Liver (tissue), 9 donors: ENCODE results near the gene PM20D1. TPM values are rescaled to one million over a fixed set of nuclear protein-coding genes. Genes with fewer than 3 reads are reported as not detected.

Source experiments
- DNase-seq: peaks from one replicate; pipeline ENCODE4 v3.0.0-alpha.2; 2017; ENCODE audit warnings: low spot score
- H3K27ac ChIP-seq, 2 donors: one replicate each; pipeline ENCODE4 v1.7.0; 2013; ENCODE audit warnings: inconsistent platforms in 2 of 2, low read length in 2 of 2, control low read depth in 1 of 2, low read depth in 1 of 2, mild to moderate bottlenecking in 1 of 2
- H3K27me3 ChIP-seq, 4 donors: one replicate each; pipeline versions ENCODE4 v1.6.1 to v1.7.0; 2013; ENCODE audit warnings: low read length in 3 of 4, inconsistent platforms in 1 of 4, mild to moderate bottlenecking in 1 of 4, moderate library complexity in 1 of 4; ENCODE audit not compliant: control insufficient read depth in 4 of 4, insufficient read depth in 4 of 4
- H3K36me3 ChIP-seq, 4 donors: one replicate each; pipeline versions ENCODE4 v1.6.1 to v1.7.0; 2013; ENCODE audit warnings: low read length in 3 of 4, mild to moderate bottlenecking in 3 of 4, low read depth in 1 of 4, moderate library complexity in 1 of 4; ENCODE audit not compliant: control insufficient read depth in 4 of 4, insufficient read depth in 3 of 4
- H3K4me1 ChIP-seq, 4 donors: one replicate each; pipeline versions ENCODE4 v1.6.1 to v1.7.0; 2013; ENCODE audit warnings: low read length in 3 of 4, mild to moderate bottlenecking in 3 of 4, moderate library complexity in 1 of 4; ENCODE audit not compliant: control insufficient read depth in 4 of 4, insufficient read depth in 4 of 4
- H3K4me3 ChIP-seq, 3 donors: one replicate each; pipeline versions ENCODE4 v1.6.1 to v1.7.0; 2013; ENCODE audit warnings: low read length in 3 of 3, control low read depth in 1 of 3, low read depth in 1 of 3, mild to moderate bottlenecking in 1 of 3
- H3K9ac ChIP-seq, 2 donors: one replicate each; pipeline ENCODE4 v1.7.0; 2013; ENCODE audit warnings: low read length in 2 of 2, mild to moderate bottlenecking in 2 of 2, moderate library complexity in 2 of 2, control low read depth in 1 of 2, low read depth in 1 of 2
- H3K9me3 ChIP-seq, 4 donors: one replicate each; pipeline versions ENCODE4 v1.6.1 to v1.7.0; 2013; ENCODE audit warnings: low read length in 3 of 4; ENCODE audit not compliant: control insufficient read depth in 4 of 4
- ATF3 ChIP-seq: IDR thresholded peaks from 2 replicates; pipeline ENCODE4 v1.6.1; 2016; ENCODE audit warnings: antibody characterized with exemption
- CTCF ChIP-seq: fragments of 150-350 bp; IDR thresholded peaks from 2 replicates; pipeline ENCODE4 v1.5.1; 2017; ENCODE audit warnings: improper control_type of control experiment, low read depth, low read length; ENCODE audit not compliant: missing input control
- FOXA1 ChIP-seq: IDR thresholded peaks from 2 replicates; pipeline ENCODE4 v1.6.1; 2016; ENCODE audit warnings: antibody characterized with exemption
- GABPA ChIP-seq, 2 donors: IDR thresholded peaks in 1 of 2; conservative IDR thresholded peaks in 1 of 2; 2 replicates each; pipeline ENCODE4 v1.6.1; 2016; ENCODE audit warnings: antibody characterized with exemption in 2 of 2, mild to moderate bottlenecking in 1 of 2, moderate library complexity in 1 of 2
- HNF4G ChIP-seq: IDR thresholded peaks from 2 replicates; pipeline ENCODE4 v1.6.1; 2016; ENCODE audit warnings: antibody characterized with exemption
- JUND ChIP-seq, 2 donors: IDR thresholded peaks; 2 replicates each; pipeline ENCODE4 v1.6.1; 2016; ENCODE audit warnings: antibody characterized with exemption in 2 of 2
- MAX ChIP-seq: IDR thresholded peaks from 2 replicates; pipeline ENCODE4 v1.6.1; 2016; ENCODE audit warnings: antibody characterized with exemption
- RAD21 ChIP-seq, 2 donors: IDR thresholded peaks; 2 replicates each; pipeline ENCODE4 v1.6.1; 2016; ENCODE audit warnings: antibody characterized with exemption in 2 of 2, mild to moderate bottlenecking in 2 of 2
- REST ChIP-seq: IDR thresholded peaks from 2 replicates; pipeline ENCODE4 v1.6.1; 2016; ENCODE audit warnings: antibody characterized with exemption, mild to moderate bottlenecking
- RXRA ChIP-seq, 2 donors: IDR thresholded peaks; 2 replicates each; pipeline ENCODE4 v1.6.1; 2017 to 2018; ENCODE audit warnings: antibody characterized with exemption in 2 of 2, mild to moderate bottlenecking in 1 of 2
- SP1 ChIP-seq: IDR thresholded peaks from 2 replicates; pipeline ENCODE4 v1.6.1; 2018; ENCODE audit warnings: antibody characterized with exemption, mild to moderate bottlenecking
- TAF1 ChIP-seq: conservative IDR thresholded peaks from 2 replicates; pipeline ENCODE4 v1.6.1; 2016; ENCODE audit warnings: antibody characterized with exemption, mild to moderate bottlenecking
- YY1 ChIP-seq: IDR thresholded peaks from 2 replicates; pipeline ENCODE4 v1.6.1; 2016; ENCODE audit warnings: antibody characterized with exemption, mild to moderate bottlenecking
- WGBS: extraction: QIAGEN DNeasy Blood & Tissue Kit; methylation state at CpG from one replicate; pipeline ENCODE4 v1.1.7; 2013; 5-methylcytosine and 5-hydroxymethylcytosine counted together
- polyA plus RNA-seq, 2 donors: library from polyadenylated mRNA; stranded (reverse) in 1 of 2; unstranded in 1 of 2; fragments of 200-250 nt in 1 of 2; fragments of >200 nt in 1 of 2; fragmentation: Nextera tagmentation in 1 of 2; extraction: Ambion mirVana in 1 of 2; gene quantifications; one replicate each; pipeline versions ENCODE4 v1.2.1 to v1.2.3, GENCODE V29; 2013 to 2015
- total RNA-seq, 2 donors: library from RNA; depleted of rRNA; stranded (reverse); fragments of >200 nt; gene quantifications; one replicate each; pipeline ENCODE4 v1.2.3, GENCODE V29; 2014
- donor health status: healthy.
- donor health status: healthy.
- donor health status: healthy.
- donor health status: healthy.
- donor health status: healthy.

The PM20D1 gene
- total and polyA plus RNA-seq, 4 donors = under 0.01 to 0.30 (median 0.22) TPM

- H3K27ac ChIP-seq = no peak overlapping the region
- WGBS = 89% methylated on average over 5 of the region's 5 CpGs
- peaks cover 0 to 7% (median 2%) of the 10 kb centered on the region in 4 donors for H3K4me1 ChIP-seq
- no peaks in the 10 kb centered on the region for H3K9me3 ChIP-seq
- H3K27me3 ChIP-seq = no peaks in the 10 kb centered on the region
- TF ChIP-seq JUND (IDR thresholded peaks at IDR 0.05) (no peak), HNF4G (no peak), GABPA (IDR thresholded peaks at IDR 0.05 in 1 of 2, conservative IDR thresholded peaks at IDR 0.05 in 1 of 2) (no peak), RAD21 (IDR thresholded peaks at IDR 0.05) (no peak), TAF1 (no peak), CTCF (no peak), REST (no peak), MAX (no peak), SP1 (no peak), YY1 (no peak), RXRA (IDR thresholded peaks at IDR 0.05) (no peak), FOXA1 (no peak), ATF3 (no peak)
- H3K9ac ChIP-seq = no peak overlapping the region
- DNase-seq = no peak
- H3K36me3 ChIP-seq = no peaks in the 10 kb centered on the region
- H3K4me3 ChIP-seq = no peak overlapping the region
Measured at GRCh38 chr1:205780335-205780734, 69.6 kb downstream of the PM20D1 start.

Other genes starting within 250 kb of the PM20D1 start
- gene ELK4, start 218.1 kb downstream of the PM20D1 start, total RNA-seq = 10 to 100 TPM in 1 of 2 donors, 1 to 10 TPM in 1; 9.2 to 20.2 TPM
- 1 to 10 TPM; 3.5 to 4.7 TPM for gene ELK4, start 218.1 kb downstream of the PM20D1 start, polyA plus RNA-seq
- gene SLC45A3, start 169.6 kb downstream of the PM20D1 start, total RNA-seq = 1 to 10 TPM; 5.9 to 9.9 TPM
- 1 to 10 TPM; 5.3 to 5.6 TPM for gene SLC45A3, start 169.6 kb downstream of the PM20D1 start, polyA plus RNA-seq
- 10 to 100 TPM; 48.9 to 86.1 TPM for gene NUCKS1, start 100.0 kb downstream of the PM20D1 start, total RNA-seq
- gene NUCKS1, start 100.0 kb downstream of the PM20D1 start, polyA plus RNA-seq = 10 to 100 TPM; 27.0 to 36.4 TPM
- 10 to 100 TPM; 11.0 to 25.0 TPM for gene RAB29, start 74.7 kb downstream of the PM20D1 start, total RNA-seq
- 10 to 100 TPM; 14.7 to 17.3 TPM for gene RAB29, start 74.7 kb downstream of the PM20D1 start, polyA plus RNA-seq
- gene SLC41A1, start 36.9 kb downstream of the PM20D1 start, total RNA-seq = 1 to 10 TPM; 5.5 to 9.1 TPM
- gene SLC41A1, start 36.9 kb downstream of the PM20D1 start, polyA plus RNA-seq = 1 to 10 TPM; 2.6 to 2.7 TPM
- not detected for gene SLC26A9, start 93.3 kb upstream of the PM20D1 start, total RNA-seq
- not detected for gene SLC26A9, start 93.3 kb upstream of the PM20D1 start, polyA plus RNA-seq
- gene RAB7B, start 153.3 kb upstream of the PM20D1 start, total RNA-seq = under 1 TPM in 1 of 2 donors, not detected in 1; 0.89 TPM
- under 1 TPM; 0.08 to 0.20 TPM for gene RAB7B, start 153.3 kb upstream of the PM20D1 start, polyA plus RNA-seq
- 10 to 100 TPM in 1 of 2 donors, under 1 TPM in 1; under 0.01 to 32.8 TPM for gene CTSE, start 173.8 kb upstream of the PM20D1 start, total RNA-seq
- gene CTSE, start 173.8 kb upstream of the PM20D1 start, polyA plus RNA-seq = under 1 TPM; 0.03 to 0.08 TPM
- gene RHEX, start 203.0 kb upstream of the PM20D1 start, total RNA-seq = 1 to 10 TPM in 1 of 2 donors, under 1 TPM in 1; 0.67 to 2.8 TPM
- gene RHEX, start 203.0 kb upstream of the PM20D1 start, polyA plus RNA-seq = under 1 TPM; 0.15 to 0.26 TPM